Activated CD8-positive, alpha-beta memory T cell treated with anti-CD3 and anti-CD28 coated beads for 36 hours (primary cell): Measurements from ENCODE around the gene ZNF471. TPM values are rescaled to one million over a fixed set of nuclear protein-coding genes. Genes with fewer than 3 reads are reported as not detected.

Source experiments
- CTCF ChIA-PET: fragments of 350-600 bp; sonication (Branson Sonifier 250); formaldehyde crosslinking; loops from one replicate; lab custom pipeline; 2021; ENCODE audit warnings: antibody characterized with exemption; lab: Charles Lee
- POLR2A ChIA-PET: fragments of 350-600 bp; sonication (Branson Sonifier 250); formaldehyde crosslinking; loops from one replicate; lab custom pipeline; 2021; ENCODE audit warnings: antibody characterized with exemption; lab: Charles Lee
- total RNA-seq, 2 experiments: library from RNA; stranded (reverse); gene quantifications; one replicate each; pipeline ENCODE4 v1.2.3, GENCODE V29; 2021

The ZNF471 gene
- total RNA-seq, 2 experiments from 2014 or later: 0.40 to 0.78 TPM

DNA sequence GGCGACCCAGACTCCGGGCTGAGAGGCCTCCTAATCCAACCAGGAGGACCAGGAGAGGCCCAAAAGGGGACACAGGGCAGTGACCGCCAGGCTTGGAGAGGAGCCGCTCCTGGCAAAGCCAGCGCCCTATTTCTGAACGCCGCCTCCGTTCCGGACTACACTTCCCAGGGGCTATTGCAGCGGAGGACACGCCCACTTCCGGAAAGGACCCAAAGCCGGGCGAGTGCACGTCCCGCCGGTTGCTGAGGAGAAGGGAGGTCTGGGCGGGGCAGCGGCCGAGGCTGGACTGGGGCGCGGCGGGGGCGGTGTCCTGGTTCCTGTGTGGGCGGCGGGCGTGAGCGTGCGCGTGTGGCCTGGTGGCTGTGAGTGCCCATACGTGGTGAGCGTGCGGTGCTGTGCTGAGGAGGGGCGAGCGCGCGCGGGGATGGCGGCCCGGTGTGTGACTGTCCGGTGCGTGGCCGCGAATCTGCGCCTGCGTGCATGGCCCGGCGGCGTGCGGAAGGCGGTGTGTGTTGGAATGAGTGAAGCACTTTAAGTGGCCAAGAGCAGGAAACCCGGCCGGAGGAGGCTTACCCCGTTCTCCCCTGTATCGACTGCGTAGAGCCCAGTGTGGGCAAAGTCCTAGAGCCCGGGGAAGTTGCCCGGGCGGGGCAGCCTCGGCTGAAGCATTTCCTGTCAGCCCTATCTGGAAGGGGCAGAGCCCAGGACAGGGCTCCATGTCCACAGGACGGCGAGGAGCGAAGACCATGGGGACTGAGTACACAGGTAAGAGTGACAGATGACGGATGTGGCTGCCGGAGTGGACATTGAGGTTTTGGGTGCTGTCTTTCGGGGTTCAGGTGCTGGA, 59.8 kb downstream of the ZNF471 start, which contains the start of gene ZNF470:
Gene ZNF470 (plus strand): TSS at position 195 of the 847 bp plus-strand sequence. CDS start 2,844 bp downstream, outside the sequence.
- ChIA-PET POLR2A (no interaction called here), CTCF (no interaction called here)

DNA sequence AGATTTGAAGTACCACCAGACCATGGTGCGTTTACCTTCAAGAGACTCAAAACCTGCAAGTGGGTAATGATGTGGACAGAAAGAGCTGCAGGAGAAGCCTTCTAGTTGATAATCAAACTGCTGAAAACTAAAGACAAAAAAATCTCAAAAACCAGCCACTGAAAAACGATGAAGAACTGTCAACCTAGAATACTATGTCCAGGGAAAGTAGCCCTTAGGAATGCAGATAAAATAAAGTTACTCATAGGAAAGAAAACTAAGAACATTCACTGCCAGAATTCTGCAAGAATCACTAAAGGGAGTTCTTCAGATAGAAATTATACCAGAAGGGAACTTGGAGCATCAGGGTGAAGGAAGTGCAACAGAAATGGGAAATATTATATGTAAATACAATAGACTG, 64.9 kb downstream of the ZNF471 start:
- ChIA-PET POLR2A (no interaction called here), CTCF (no interaction called here)

- ChIA-PET POLR2A (no interaction called here), CTCF (no interaction called here)
Measured at GRCh38 chr19:56573914-56574313, 66.3 kb downstream of the ZNF471 start.

GRCh38 chr19:56577719-56578602, 70.3 kb downstream of the ZNF471 start:
- POLR2A ChIA-PET: no interaction called here

More at GRCh38 chr19:56577719-56578602, 70.3 kb downstream of the ZNF471 start:
- CTCF ChIA-PET: no interaction called here

Other genes with a start within 250 kb of the ZNF471 start
- under 1 TPM; 0.42 to 0.72 TPM for gene EDDM13, start 235.1 kb upstream of the ZNF471 start, total RNA-seq
- gene ZSCAN5A, start 193.0 kb upstream of the ZNF471 start, total RNA-seq: 10 to 100 TPM; 10.3 to 11.7 TPM
- gene ZNF582, start 114.3 kb upstream of the ZNF471 start, total RNA-seq: 1 to 10 TPM; 2.1 to 2.9 TPM
- 1 to 10 TPM; 3.7 to 3.9 TPM for gene ZNF583, start 103.5 kb upstream of the ZNF471 start, total RNA-seq
- under 1 TPM; 0.50 to 0.78 TPM for gene ZNF667, start 30.5 kb upstream of the ZNF471 start, total RNA-seq
- 1 to 10 TPM; 2.5 to 2.9 TPM for gene ZFP28, start 31.1 kb downstream of the ZNF471 start, total RNA-seq
- gene ZNF470, start 59.6 kb downstream of the ZNF471 start, total RNA-seq: 1 to 10 TPM; 2.6 to 2.9 TPM
- 1 to 10 TPM; 6.7 to 6.9 TPM for gene ZNF71, start 87.4 kb downstream of the ZNF471 start, total RNA-seq
- gene SMIM17, start 135.3 kb downstream of the ZNF471 start, total RNA-seq: not detected
- gene ZNF835, start 163.9 kb downstream of the ZNF471 start, total RNA-seq: 1 to 10 TPM; 3.0 to 4.2 TPM